Stimulated activated CD8-positive, alpha-beta memory T cell treated with anti-CD3 and anti-CD28 coated beads, Interleukin-2, amount 100 ng/mL, for 1 hour (primary cell): Measurements from ENCODE around the gene STUB1.
"Not testable (repeated sequence)": the region's sequence is repeated elsewhere in the genome, so short reads cannot be mapped to it uniquely, and the experiment has no call there.

Experiments
- DNase-seq, 2 donors: peaks; one replicate each; pipeline ENCODE4 v3.0.0-alpha.2; 2020; ENCODE audit warnings: low read depth in 2 of 2

Gene STUB1

DNA sequence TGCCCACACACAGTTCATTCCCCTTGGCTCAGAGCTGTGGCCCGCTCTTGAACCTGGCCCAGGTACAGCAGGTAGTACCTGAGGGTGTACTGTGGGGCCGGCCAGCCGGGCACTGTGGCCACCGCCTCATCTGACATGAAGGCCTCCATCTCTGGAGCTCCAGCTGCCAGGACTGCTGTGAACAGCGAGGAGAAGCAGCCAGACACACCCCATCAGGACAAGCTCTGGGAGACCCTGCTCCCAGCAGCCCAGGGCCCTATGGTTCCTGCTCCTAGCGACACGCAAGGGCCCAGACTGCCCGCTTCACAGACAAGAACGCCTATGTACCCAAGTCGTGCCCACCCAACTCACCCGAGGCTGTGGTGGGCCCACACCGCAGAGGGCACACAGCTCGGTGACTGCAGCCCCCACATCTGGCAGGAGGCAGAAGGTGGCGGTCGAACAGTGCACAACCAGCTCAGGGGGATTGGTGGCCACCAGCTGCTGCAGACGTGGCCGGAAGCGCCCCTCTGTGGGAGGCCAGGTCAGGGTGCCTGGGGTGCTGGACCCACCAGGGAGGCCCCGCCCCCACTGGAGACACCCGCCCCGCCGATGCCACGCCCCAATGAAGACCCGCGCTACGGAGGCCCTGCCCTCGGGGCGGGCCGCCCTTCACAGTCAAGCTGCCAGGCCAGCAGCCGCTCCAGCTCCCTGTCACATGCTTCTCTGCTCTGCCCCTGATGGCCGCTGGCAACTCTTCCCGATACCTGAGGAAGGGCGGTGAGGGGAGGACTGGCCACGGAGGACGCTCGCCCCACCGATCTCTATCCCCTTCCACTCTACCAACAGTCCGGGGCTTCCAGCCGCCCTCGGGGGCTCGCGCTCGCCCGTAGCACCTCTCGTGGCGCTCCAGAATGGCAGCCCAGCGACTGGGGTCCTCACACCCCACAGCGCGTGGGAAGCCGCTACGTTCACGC, 1.1 kb upstream of the STUB1 start:
- peak in 1 of 2 donors; percentile 35 for DNase-seq

DNA sequence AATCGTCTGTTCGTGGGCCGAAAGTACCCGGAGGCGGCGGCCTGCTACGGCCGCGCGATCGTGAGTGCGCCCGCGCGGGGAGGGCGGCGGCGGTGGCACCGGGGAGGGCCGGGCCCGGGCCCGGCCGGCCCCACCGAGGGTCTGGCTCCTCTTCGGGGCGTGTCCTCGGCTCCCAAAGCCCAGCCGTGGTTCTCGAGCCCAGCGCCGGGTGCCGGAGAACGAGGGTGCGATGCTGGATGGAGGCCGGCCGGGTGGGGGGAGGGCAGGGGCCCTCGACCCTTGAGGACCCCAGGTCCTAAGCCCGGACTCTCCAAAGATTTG, 375 bp downstream of the STUB1 start:
- no peak for DNase-seq

DNA sequence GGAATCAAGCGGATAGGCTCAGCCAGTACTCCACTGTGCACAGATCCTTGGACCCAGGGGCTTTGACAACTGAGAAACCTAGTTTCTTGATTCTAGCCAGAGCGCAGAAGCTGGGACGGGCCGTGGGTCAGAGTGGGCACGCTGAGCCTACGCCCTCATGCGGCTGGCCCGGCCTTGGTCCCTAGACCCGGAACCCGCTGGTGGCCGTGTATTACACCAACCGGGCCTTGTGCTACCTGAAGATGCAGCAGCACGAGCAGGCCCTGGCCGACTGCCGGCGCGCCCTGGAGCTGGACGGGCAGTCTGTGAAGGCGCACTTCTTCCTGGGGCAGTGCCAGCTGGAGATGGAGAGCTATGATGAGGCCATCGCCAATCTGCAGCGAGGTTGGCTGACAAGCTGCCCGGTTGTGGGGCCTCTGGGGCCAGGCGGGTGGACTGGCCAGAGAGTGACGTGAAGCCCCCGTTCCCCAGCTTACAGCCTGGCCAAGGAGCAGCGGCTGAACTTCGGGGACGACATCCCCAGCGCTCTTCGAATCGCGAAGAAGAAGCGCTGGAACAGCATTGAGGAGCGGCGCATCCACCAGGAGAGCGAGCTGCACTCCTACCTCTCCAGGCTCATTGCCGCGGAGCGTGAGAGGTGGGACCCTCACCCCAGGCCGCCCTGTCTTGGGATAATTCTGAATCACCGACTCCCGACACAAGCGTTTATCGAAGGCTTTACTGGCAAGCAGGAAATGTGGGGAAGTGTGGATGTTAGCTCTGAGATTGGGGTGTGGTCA, 946 bp downstream of the STUB1 start:
- DNase-seq: no peak

DNA sequence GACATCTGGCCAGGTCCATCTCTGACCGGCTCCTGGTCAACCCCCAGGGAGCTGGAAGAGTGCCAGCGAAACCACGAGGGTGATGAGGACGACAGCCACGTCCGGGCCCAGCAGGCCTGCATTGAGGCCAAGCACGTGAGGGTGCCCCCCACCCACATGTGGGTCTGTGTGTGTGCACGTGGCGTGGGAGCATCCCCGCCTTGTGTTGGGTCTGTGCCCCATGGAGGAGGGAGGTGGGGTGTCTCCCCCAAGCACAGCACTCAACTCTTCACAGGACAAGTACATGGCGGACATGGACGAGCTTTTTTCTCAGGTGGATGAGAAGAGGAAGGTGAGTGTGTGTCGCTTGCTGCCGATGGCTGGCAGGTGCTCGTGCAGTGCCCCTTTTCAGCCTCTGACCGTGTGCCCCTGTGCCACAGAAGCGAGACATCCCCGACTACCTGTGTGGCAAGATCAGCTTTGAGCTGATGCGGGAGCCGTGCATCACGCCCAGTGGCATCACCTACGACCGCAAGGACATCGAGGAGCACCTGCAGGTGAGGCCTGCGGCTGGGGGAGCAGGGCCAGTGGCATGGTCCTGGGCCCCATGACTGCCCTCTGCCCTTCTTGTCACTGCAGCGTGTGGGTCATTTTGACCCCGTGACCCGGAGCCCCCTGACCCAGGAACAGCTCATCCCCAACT, 1.7 kb downstream of the STUB1 start:
- no peak for DNase-seq

DNA sequence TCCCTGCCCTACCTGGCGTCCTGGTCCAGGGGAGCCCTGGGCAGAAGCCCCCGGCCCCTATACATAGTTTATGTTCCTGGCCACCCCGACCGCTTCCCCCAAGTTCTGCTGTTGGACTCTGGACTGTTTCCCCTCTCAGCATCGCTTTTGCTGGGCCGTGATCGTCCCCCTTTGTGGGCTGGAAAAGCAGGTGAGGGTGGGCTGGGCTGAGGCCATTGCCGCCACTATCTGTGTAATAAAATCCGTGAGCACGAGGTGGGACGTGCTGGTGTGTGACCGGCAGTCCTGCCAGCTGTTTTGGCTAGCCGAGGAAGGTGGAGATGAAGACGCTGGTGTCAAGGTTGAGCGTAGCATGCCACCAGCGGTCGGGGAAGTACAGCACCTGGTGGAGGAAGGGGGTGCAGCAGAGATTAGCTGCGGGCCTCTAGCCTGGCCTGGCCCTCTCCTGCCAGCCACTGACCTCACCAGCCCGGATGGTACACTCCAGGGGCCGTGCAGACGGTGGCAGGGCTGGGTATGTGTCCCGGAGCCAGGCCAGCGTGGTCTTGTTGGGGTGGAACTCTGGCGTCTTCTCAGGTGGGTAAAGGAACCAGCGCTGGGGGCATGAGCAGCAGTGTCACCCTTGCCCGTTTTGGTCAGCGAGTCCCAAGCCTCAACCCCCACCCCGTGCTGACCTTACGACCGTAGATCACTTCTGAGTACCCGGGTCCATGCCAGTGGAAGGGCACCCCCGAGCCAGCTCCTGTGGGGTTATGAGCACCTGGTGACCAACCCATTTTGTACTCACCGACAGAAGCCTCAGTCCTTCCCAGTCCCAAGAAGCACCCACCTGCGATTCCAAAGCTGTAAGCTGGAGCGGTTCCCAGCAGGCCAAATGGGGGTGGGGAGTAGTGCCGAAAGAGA, 2.5 kb downstream of the STUB1 start:
- DNase-seq: no peak

DNA sequence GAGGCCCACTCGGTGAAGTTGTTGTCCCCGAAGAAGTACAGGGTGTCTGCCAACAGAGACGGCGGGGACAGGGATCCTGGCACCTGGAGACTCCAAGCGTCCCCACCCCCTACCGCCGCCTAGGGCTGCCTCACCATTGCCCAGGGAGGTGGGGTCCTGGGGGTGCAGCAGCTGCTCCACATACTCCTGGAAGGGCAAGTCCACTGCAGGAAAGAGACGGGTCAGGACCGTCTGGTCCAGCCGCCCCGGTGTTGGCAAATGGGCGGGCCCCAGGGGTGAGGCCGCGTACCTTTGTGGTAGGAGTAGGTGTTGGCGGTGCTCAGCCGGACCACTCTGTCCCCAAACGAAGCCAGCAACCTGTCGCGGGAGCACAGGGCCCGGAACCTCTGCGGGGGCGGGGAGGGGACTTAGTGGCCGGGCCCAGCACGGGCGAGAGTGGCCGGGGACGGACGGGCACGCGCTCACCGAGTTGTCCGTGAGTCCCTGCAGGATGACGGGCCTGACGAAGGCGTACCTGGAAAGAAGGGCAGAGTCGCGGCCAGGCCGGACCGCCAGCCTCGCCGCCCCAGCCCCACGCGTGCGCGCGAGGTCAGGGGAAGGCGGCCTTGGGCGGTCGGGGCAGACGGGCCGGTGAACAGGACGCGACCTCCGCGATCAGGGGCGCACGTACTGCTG, 3.3 kb downstream of the STUB1 start:
- DNase-seq: no peak

DNA sequence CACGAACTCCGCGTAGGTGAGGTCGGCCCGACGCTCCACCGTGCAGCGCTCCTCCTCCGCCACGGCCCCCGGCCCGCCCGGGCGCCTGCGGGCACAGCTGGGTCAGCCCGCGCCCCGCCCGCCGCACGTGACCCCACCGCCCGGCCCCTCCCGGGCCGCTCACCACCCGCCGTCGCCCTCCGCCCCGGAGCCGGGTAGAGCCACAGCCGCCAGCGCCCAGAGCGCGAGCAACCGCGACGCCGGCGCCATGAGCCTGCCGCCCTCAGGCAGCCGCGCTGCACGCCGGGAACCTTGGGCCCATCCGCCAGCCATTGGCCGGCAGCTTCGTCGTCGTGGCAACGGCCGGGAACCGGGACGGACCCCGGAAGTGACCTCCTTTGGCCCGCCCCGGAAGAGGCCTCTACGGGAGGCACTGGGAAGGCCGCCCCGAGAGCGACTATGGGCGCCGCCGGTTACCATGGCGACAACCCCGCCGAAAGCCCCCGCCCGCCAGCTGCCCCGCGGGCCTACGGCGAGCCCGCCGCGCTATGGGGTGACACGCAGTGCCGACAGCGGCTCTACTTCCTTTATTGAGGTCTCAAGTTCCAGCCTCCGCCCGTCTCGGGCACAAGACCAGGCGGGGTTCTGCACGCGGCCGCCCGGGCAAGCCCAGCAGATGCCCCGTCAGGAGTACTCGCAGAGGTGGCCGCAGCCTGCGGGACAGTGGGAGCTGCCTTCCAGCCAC, 4.0 kb downstream of the STUB1 start, which contains the start of gene JMJD8:
JMJD8 (minus strand) TSS at position 264 of the 724 bp plus-strand sequence; CDS start at position 249, 15 bp downstream.
- DNase-seq: peak; percentile 92

DNA sequence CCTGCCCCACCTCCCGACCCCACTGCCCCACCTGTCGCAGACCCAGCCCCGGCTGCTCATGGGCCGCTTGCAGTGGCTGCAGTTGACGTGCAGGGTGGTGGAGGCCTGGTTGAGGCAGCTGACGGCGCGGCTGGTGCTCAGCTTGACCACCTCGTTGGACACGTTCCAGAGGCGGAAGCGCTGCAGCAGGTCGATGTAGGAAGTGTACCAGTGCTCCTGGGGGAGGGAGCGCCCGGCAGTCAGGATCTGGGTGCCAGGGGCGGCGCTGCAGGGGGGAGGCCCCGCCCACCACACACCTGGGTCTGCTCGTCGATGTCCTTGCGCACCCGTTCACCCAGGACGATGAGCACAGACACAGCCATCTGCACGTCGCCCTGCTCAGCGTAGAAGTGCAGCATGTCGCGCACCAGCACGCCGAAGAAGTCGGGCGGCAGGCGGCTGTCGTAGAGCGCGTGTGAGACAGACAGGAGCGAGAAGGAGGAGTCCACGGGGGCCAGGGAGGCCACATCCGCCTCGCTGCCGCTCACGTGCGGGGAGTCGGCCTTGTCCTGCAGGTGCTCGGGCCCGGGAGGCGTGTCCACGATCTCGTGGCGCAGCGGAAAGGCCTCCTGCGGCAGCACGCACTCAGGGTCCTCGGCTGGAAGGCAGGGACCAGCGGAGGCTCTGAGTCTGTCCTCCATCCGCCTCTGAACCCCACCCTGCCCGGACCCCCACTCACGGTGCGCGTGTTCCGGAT, 4.9 kb downstream of the STUB1 start:
- DNase-seq: no peak

DNA sequence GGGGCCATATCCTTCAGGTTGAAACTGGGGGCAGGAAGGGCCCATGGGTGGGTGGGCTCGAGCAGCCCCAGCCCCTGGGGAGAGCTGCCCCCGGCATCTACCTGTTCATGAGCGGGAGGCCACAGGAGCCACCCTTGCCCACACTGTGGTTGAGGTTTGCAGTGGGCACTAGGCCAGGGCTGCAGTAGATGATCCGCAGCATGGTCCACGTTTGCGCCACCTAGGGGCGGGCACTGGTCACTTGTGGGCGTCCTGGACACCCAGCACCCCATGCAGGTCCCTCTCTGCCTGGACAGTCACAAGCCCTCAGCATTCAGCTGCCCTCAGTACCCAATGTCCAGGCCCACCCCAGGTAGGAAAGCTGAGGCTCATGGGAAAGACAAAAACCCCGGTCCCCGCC, 5.8 kb downstream of the STUB1 start:
- DNase-seq: no peak

DNA sequence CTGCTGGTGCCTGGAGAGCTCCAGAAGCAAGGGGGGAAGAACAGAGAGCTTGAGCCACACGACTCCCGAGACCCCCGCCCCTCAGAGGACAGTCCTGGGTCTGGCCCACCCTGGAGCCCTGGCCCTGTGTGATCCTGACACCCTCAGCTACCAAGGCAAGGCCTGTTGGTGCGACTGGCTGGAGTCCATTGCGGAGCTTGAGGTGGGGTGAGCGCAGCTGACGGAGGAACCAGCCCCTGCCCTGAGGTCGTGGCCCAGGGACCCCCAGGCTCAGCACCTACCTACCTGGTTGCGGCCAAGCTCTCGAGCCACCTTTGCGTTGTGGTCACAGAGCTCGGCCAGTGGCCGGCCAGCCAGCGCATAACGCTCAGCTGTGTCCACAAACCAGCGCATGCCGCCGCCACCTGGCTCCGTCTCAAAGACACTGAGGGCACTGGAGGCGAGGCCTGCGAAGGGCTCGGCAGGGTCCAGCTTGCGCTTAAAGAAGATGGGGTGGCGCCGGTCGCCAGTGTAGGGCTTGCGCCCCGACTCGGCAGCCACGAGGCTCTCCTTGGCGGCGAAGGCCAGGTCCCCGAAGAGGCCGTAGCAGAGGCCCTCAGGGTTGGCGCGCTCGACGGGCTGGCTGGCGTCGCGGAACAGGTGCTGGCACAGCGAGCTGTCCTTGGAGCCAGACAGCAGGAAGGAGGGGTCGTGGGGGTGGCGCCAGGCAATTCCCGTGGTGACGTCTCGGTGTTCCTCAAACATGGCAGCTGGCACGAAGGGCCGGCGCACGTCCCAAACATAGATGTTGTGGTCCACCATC, 6.5 kb downstream of the STUB1 start:
- DNase-seq: no peak

DNA sequence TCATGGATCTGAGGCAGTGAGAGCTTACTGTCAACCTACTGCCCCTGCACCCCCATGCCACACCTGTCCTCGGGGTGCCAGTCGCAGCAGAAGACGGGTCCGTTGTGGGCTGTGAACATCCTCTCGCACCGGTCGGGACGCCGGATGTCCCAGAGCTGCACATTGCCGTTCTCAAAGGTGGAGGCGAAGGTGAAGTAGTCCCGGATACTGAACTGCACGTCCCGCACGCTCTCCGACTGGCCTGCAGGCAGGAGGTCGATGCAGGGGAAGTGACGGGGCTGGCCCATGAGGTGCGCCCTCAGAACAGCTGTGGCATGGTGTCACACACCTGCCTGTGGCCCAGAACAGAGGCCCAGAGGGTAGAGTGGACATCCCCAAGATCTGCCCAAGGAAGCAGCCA, 7.3 kb downstream of the STUB1 start:
- DNase-seq: no peak

DNA sequence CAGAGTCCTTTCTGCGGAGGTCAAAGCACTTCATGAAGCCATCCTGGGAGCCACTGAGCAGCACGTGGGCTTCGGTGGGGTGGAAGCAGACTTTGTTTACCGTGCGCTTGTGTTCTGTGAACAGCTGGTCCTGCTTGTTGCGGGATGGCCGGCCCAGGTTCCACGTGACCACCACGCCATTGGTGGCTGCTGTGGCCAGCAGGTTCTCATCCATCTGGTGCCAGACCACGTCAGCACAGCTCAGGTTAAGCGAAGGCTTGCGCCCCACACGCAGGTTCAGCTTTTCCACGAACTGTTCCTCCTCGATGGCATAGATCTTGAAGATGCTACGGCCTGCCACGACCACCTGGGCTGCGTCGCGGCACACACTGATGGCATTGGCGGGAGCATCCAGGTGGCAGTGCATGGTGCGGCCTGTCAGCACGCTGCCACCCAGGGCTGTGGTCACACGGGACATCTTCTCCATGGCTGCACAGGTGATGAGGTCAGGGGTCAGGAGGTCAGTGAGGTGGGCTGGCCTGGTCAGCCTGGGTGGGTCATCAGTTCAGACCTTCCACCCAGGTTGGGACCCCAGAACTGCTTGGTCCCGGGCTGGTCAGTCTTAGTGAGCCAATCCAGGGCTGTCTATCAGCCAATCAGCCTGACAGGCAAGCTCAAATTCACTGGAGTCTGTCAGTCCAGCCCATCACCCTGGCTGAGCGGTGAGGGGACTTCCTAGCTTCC, 9.1 kb downstream of the STUB1 start:
- no peak for DNase-seq

DNA sequence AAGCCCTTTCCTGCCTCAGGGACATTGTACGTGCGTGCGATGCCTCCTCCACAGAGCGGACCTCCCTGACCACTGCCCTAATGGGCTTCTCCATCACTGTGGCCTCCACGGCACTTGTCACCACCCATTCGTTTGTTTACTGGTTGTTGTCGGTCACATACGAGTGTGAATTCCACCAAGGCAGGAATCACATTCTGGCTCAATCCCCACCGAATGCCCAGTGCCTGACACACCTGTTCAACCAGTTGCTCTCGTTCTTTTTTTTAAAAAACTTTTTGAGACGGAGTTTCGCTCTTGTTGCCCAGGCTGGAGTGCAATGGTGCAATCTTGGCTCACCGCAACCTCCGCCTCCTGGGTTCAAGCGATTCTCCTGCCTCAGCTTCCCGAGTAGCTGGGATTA, 11.0 kb downstream of the STUB1 start:
- not testable (repeated sequence) for DNase-seq

DNA sequence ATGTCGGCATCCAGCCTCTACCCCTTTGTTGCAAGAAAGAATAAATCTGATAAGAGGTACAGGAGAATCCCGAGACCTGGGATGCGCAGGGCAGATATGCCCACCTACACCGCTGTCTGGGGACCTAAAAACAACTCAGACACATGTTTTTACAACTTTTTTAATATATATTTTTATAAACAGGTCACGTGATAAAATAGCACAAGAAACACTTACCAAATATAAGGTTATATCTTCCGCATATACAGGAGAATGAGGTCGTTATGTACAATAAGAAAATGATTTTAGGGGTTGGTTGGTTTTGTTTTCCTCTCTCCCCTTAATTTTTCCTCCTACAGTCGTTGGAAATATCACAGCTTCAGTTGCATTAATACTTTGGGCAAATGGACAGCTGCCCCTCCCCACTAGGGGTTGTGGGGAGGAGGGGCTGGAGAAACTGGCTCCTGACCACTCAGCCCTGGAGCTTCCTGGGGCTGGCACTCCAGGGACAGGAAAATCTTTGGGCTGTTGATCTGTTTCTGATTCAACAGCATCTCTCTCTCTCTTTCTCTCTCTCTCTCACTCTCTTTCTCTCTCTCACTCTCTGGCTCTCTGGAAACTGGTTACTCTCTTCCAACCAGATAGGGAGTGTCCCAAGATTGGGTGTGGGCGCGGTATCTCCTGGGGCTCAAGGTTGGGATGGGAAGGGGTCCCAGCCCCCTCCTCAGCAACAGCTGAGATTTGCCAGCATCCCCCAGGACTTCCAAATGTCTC, 12.3 kb downstream of the STUB1 start:
- no peak for DNase-seq

DNA sequence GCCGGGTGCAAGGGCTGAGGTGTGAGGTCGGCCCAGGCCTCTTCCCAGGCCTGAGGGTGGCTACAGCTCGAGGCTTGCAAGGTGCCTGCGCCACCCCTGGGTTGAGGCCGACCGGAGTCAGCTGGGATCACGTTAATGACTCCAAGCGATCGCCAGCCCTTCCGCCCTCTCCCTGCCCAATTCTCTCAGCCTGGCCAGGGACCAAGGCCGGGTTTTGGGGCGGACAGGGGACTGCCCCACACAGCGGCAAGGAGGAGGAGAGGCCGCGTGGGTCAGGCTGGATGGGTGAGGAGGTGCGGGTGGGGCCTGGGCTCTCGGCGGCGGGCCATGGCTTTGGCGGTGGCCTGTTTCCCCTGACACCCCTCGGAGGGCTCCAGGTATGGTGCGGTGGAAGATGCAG, 13.2 kb downstream of the STUB1 start:
- no peak for DNase-seq

DNA sequence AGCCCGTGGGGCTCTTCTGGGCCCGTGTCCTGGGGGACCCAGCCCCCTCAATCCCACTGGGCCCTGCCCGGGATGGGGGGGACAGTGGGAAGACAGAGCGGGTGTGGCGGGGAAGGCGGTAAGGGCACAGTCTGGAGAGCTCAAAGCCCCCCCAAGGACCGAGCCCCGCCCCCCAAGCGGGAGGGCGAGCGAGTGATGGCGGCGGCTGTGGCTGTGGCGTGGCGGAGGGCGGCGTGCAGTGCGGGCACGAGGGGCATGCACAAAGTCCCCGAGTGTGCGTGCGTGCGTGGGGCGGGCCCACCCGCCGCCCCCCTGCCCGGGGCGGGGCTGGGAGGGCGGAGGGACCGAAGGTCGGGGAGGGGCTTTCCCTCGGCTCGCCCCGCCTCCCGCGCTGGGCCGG, 13.6 kb downstream of the STUB1 start:
- no peak for DNase-seq
